ENCODE measurements around the gene NEK4. TPM values are rescaled to one million over a fixed set of nuclear protein-coding genes. Genes with fewer than 3 reads are reported as not detected.

The NEK4 gene
- total and polyA plus RNA-seq, 2 of the 13 experiments (the other 11 are each of a cell fraction or from before 2014, with no cell fraction given) = 16.5 to 38.0 TPM

DNA sequence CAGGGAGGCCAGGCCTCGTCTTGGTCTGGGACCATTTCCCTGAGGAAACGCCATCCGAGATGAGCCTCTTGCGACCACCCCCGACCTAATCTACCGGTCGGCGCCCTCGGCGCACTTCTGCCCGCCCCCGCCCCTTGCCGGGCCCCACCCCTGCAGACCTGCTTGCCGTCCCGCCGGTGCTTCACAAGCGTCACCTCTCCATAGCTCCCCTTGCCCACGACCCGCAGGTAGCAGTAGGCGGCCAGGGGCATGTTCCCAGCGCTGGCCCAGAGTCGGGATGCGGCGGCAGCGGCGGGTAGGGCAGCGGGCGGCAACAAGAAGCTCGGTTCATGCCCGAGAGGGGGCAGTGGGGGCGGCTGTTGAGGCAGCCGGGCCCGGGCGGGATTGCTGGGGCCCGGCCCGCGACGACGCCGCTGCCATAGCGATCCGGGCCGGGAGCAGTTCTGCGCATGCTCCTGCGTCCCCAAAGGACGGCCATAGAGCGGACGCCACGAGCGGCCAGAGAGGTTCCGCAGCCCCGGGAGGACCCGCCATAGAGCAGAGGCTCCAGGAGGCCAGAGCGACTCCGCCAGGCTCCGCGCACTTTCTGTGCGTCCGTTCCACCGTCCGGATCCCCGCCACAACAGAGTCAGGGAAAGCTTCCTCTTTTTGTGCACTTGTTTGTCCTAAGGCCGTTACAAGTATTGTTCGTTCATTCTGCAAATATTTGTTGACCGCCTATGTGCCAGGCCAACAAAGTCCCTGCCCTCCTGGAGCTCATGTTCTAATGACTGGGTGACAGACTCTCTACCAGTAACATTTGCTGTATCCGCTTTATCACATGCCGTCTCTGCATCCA lies at the start of gene NEK4 (continued):
- TF ChIP-seq, protein P1, sequence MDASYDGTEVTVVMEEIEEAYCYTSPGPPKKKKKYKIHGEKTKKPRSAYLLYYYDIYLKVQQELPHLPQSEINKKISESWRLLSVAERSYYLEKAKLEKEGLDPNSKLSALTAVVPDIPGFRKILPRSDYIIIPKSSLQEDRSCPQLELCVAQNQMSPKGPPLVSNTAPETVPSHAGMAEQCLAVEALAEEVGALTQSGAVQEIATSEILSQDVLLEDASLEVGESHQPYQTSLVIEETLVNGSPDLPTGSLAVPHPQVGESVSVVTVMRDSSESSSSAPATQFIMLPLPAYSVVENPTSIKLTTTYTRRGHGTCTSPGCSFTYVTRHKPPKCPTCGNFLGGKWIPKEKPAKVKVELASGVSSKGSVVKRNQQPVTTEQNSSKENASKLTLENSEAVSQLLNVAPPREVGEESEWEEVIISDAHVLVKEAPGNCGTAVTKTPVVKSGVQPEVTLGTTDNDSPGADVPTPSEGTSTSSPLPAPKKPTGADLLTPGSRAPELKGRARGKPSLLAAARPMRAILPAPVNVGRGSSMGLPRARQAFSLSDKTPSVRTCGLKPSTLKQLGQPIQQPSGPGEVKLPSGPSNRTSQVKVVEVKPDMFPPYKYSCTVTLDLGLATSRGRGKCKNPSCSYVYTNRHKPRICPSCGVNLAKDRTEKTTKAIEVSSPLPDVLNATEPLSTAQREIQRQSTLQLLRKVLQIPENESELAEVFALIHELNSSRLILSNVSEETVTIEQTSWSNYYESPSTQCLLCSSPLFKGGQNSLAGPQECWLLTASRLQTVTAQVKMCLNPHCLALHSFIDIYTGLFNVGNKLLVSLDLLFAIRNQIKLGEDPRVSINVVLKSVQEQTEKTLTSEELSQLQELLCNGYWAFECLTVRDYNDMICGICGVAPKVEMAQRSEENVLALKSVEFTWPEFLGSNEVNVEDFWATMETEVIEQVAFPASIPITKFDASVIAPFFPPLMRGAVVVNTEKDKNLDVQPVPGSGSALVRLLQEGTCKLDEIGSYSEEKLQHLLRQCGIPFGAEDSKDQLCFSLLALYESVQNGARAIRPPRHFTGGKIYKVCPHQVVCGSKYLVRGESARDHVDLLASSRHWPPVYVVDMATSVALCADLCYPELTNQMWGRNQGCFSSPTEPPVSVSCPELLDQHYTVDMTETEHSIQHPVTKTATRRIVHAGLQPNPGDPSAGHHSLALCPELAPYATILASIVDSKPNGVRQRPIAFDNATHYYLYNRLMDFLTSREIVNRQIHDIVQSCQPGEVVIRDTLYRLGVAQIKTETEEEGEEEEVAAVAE (CRISPR knock-in tag; IDR thresholded peaks at IDR 0.05; ENCODE audit: borderline replicate concordance) = no peak; the same call in 1 of the 2 replicates
- TF ChIP-seq PLRG1 (conservative IDR thresholded peaks at IDR 0.05) (no peak), ZSCAN31 (CRISPR knock-in tag; IDR thresholded peaks at IDR 0.05; ENCODE audit: low read depth) (peak; percentile 45; the same call in 1 of the 2 replicates), ATF1 (CRISPR knock-in tag; IDR thresholded peaks at IDR 0.05) (peak; percentile 64), KDM3A (CRISPR knock-in tag; IDR thresholded peaks at IDR 0.05; ENCODE audit: low read depth) (peak; percentile 16; the same call in 1 of the 2 replicates), MLLT10 (CRISPR knock-in tag; IDR thresholded peaks at IDR 0.05) (no peak), ZNF549 (CRISPR knock-in tag; IDR thresholded peaks at IDR 0.05) (no peak), NAIF1 (CRISPR knock-in tag; IDR thresholded peaks at IDR 0.05; ENCODE audit: borderline replicate concordance) (no peak), ZNF558 (CRISPR knock-in tag; IDR thresholded peaks at IDR 0.05; ENCODE audit: borderline replicate concordance) (peak; percentile 72; the same call in 1 of the 2 replicates), ZC3H4 (CRISPR knock-in tag; IDR thresholded peaks at IDR 0.05; ENCODE audit: borderline replicate concordance) (no peak; the same call in 1 of the 2 replicates), YY1 (IDR thresholded peaks at IDR 0.05; ENCODE audit: insufficient read depth, insufficient replicate concordance, low read depth, low read length) (peak; percentile 82), ZNF709 (CRISPR knock-in tag; IDR thresholded peaks at IDR 0.05) (peak; percentile 40; the same call in 1 of the 2 replicates), MAZ (IDR thresholded peaks at IDR 0.05; ENCODE audit: borderline replicate concordance, low read depth, low read length) (no peak), MAZ (CRISPR knock-in tag; IDR thresholded peaks at IDR 0.05; ENCODE audit: low read depth) (peak; percentile 79), HES4 (CRISPR knock-in tag; IDR thresholded peaks at IDR 0.05; ENCODE audit: borderline replicate concordance) (peak; percentile 40; the same call in 1 of the 2 replicates), CHD4 (IDR thresholded peaks at IDR 0.05; ENCODE audit: borderline replicate concordance, low read length) (no peak), GLI4 (CRISPR knock-in tag; IDR thresholded peaks at IDR 0.05; ENCODE audit: borderline replicate concordance) (peak; percentile 32; the same call in 1 of the 2 replicates), RFXAP (CRISPR knock-in tag; IDR thresholded peaks at IDR 0.05; ENCODE audit: borderline replicate concordance) (peak; percentile 72; the same call in 1 of the 2 replicates), ZNF225 (CRISPR knock-in tag; IDR thresholded peaks at IDR 0.05) (0 out of 2 replicates have a peak, but pooled peaks have one; percentile 30)
- TF ChIP-seq, protein P2, sequence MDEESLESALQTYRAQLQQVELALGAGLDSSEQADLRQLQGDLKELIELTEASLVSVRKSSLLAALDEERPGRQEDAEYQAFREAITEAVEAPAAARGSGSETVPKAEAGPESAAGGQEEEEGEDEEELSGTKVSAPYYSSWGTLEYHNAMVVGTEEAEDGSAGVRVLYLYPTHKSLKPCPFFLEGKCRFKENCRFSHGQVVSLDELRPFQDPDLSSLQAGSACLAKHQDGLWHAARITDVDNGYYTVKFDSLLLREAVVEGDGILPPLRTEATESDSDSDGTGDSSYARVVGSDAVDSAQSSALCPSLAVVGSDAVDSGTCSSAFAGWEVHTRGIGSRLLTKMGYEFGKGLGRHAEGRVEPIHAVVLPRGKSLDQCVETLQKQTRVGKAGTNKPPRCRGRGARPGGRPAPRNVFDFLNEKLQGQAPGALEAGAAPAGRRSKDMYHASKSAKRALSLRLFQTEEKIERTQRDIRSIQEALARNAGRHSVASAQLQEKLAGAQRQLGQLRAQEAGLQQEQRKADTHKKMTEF (CRISPR knock-in tag; IDR thresholded peaks at IDR 0.05) = peak; percentile 85
- TF ChIP-seq, protein P3, sequence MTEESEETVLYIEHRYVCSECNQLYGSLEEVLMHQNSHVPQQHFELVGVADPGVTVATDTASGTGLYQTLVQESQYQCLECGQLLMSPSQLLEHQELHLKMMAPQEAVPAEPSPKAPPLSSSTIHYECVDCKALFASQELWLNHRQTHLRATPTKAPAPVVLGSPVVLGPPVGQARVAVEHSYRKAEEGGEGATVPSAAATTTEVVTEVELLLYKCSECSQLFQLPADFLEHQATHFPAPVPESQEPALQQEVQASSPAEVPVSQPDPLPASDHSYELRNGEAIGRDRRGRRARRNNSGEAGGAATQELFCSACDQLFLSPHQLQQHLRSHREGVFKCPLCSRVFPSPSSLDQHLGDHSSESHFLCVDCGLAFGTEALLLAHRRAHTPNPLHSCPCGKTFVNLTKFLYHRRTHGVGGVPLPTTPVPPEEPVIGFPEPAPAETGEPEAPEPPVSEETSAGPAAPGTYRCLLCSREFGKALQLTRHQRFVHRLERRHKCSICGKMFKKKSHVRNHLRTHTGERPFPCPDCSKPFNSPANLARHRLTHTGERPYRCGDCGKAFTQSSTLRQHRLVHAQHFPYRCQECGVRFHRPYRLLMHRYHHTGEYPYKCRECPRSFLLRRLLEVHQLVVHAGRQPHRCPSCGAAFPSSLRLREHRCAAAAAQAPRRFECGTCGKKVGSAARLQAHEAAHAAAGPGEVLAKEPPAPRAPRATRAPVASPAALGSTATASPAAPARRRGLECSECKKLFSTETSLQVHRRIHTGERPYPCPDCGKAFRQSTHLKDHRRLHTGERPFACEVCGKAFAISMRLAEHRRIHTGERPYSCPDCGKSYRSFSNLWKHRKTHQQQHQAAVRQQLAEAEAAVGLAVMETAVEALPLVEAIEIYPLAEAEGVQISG (CRISPR knock-in tag; IDR thresholded peaks at IDR 0.05) = peak; percentile 100

All from HepG2 (cell line).